ENCODE results near the gene FBXL19.

DNA sequence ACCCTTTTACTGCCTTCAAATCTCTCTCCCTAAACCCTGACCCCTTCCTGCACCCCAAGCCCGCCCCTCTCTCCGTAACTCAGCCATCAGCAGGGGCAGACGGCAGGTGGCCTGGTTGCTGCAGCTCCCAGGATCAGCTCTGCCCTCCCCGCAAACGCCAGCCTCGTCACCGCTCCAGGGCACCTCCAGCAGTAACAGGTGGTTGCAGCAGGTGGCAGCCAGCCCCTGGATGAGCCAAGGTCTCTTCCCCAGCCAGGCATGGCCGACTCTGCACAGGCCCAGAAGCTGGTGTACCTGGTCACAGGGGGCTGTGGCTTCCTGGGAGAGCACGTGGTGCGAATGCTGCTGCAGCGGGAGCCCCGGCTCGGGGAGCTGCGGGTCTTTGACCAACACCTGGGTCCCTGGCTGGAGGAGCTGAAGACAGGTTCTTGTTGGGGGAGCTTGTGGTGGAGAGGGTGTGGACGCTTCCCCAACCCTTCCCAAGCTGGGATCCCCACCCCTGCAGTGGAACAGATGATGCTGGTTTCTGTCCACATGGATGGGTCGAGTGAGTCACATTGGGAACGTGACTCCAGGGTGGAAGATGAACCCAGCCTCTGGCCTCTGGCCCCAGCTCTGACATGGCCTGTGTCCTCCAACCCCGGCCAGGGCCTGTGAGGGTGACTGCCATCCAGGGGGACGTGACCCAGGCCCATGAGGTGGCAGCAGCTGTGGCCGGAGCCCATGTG is 62.2 kb downstream of the FBXL19 start:
- TF ChIP-seq, protein P1, sequence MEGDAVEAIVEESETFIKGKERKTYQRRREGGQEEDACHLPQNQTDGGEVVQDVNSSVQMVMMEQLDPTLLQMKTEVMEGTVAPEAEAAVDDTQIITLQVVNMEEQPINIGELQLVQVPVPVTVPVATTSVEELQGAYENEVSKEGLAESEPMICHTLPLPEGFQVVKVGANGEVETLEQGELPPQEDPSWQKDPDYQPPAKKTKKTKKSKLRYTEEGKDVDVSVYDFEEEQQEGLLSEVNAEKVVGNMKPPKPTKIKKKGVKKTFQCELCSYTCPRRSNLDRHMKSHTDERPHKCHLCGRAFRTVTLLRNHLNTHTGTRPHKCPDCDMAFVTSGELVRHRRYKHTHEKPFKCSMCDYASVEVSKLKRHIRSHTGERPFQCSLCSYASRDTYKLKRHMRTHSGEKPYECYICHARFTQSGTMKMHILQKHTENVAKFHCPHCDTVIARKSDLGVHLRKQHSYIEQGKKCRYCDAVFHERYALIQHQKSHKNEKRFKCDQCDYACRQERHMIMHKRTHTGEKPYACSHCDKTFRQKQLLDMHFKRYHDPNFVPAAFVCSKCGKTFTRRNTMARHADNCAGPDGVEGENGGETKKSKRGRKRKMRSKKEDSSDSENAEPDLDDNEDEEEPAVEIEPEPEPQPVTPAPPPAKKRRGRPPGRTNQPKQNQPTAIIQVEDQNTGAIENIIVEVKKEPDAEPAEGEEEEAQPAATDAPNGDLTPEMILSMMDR (conservative IDR thresholded peaks at IDR 0.05 in 1 of 2, IDR thresholded peaks at IDR 0.05 in 1 of 2; ENCODE audit: extremely low read depth in 1 of 2, insufficient read depth in 1 of 2, low read depth in 1 of 2, low read length in 2 of 2), result peak; percentile 19 to 72
- TF ChIP-seq EZH2 (IDR thresholded peaks at IDR 0.05; ENCODE audit: borderline replicate concordance, low read length), result no peak
